H9 (cell line): Measurements from ENCODE around the gene CREBRF. TPM values are rescaled to one million over a fixed set of nuclear protein-coding genes. Genes with fewer than 3 reads are reported as not detected.

Source experiments
- DNase-seq: peaks from one replicate; pipeline ENCODE4 v3.0.0-alpha.2; 2017
- H2AFZ ChIP-seq: one replicate; pipeline ENCODE4 v1.6.1; 2013; ENCODE audit warnings: mild to moderate bottlenecking, low read length, control low read depth, moderate library complexity
- H2AK5ac ChIP-seq: 2 replicates; pipeline ENCODE4 v1.6.1; 2013; ENCODE audit warnings: low read length, control low read depth, mixed read lengths; ENCODE audit not compliant: insufficient read length
- H2BK120ac ChIP-seq: one replicate; pipeline ENCODE4 v1.6.1; 2013; ENCODE audit warnings: low read depth, mild to moderate bottlenecking, low read length, control low read depth, inconsistent platforms; ENCODE audit not compliant: poor library complexity, severe bottlenecking
- H2BK12ac ChIP-seq: 2 replicates; pipeline ENCODE4 v1.6.1; 2013; ENCODE audit warnings: low read length, control low read depth, mixed read lengths, low read depth; ENCODE audit not compliant: insufficient read length
- H2BK15ac ChIP-seq: 2 replicates; pipeline ENCODE4 v1.6.1; 2013; ENCODE audit warnings: low read depth, low read length, control low read depth
- H2BK20ac ChIP-seq: one replicate; pipeline ENCODE4 v1.6.1; 2013; ENCODE audit warnings: low read depth, mild to moderate bottlenecking, low read length, control low read depth, inconsistent platforms; ENCODE audit not compliant: poor library complexity, severe bottlenecking
- H2BK5ac ChIP-seq: 2 replicates; pipeline ENCODE4 v1.6.1; 2013; ENCODE audit warnings: low read length, control low read depth, mixed read lengths; ENCODE audit not compliant: insufficient read length
- H3K14ac ChIP-seq: 2 replicates; pipeline ENCODE4 v1.6.1; 2013; ENCODE audit warnings: low read length, control low read depth; ENCODE audit not compliant: insufficient read depth
- H3K18ac ChIP-seq: 2 replicates; pipeline ENCODE4 v1.6.1; 2013; ENCODE audit warnings: low read depth, mild to moderate bottlenecking, mixed read lengths, low read length, control low read depth; ENCODE audit not compliant: insufficient read length
- H3K23ac ChIP-seq: 2 replicates; pipeline ENCODE4 v1.6.1; 2013; ENCODE audit warnings: low read length, control low read depth, mixed read lengths, low read depth; ENCODE audit not compliant: insufficient read length
- H3K23me2 ChIP-seq: 2 replicates; pipeline ENCODE4 v1.6.1; 2013; ENCODE audit warnings: low read depth, mild to moderate bottlenecking, mixed read lengths, low read length, control low read depth; ENCODE audit not compliant: insufficient read length, poor library complexity, severe bottlenecking
- H3K27ac ChIP-seq: 2 replicates; pipeline ENCODE4 v1.5.1; 2013; ENCODE audit warnings: low read length, control low read depth, mixed read lengths, low read depth; ENCODE audit not compliant: insufficient read length
- H3K27me3 ChIP-seq: 2 replicates; pipeline ENCODE4 v1.6.1; 2013; ENCODE audit warnings: low read length, control low read depth, inconsistent platforms; ENCODE audit not compliant: insufficient read depth
- H3K4ac ChIP-seq: 2 replicates; pipeline ENCODE4 v1.6.1; 2013; ENCODE audit warnings: low read depth, mild to moderate bottlenecking, control low read depth, inconsistent platforms, low read length, moderate library complexity
- H3K4me1 ChIP-seq: 2 replicates; pipeline ENCODE4 v1.6.1; 2013; ENCODE audit warnings: low read length, control low read depth, inconsistent platforms; ENCODE audit not compliant: insufficient read depth
- H3K4me2 ChIP-seq: 2 replicates; pipeline ENCODE4 v1.6.1; 2013; ENCODE audit warnings: low read length, control low read depth, mixed read lengths; ENCODE audit not compliant: insufficient read length, insufficient read depth
- H3K56ac ChIP-seq: 2 replicates; pipeline ENCODE4 v1.6.1; 2013; ENCODE audit warnings: low read depth, mild to moderate bottlenecking, mixed read lengths, low read length, control low read depth; ENCODE audit not compliant: insufficient read length
- H3K79me1 ChIP-seq: 2 replicates; pipeline ENCODE4 v1.6.1; 2013; ENCODE audit warnings: low read depth, mild to moderate bottlenecking, moderate library complexity, low read length, control low read depth, inconsistent platforms; ENCODE audit not compliant: insufficient read depth, poor library complexity, severe bottlenecking
- H3K79me2 ChIP-seq: 2 replicates; pipeline ENCODE4 v1.6.1; 2013; ENCODE audit warnings: low read length, control low read depth, inconsistent platforms; ENCODE audit not compliant: insufficient read depth
- H3K9ac ChIP-seq: 2 replicates; pipeline ENCODE4 v1.6.1; 2013; ENCODE audit warnings: low read length, control low read depth, mixed read lengths; ENCODE audit not compliant: insufficient read length; ENCODE audit errors: extremely low read depth
- H3K9me3 ChIP-seq: one replicate; pipeline ENCODE4 v1.6.1; 2013; ENCODE audit warnings: low read depth, low read length, inconsistent platforms; ENCODE audit not compliant: control insufficient read depth
- H3T11ph ChIP-seq: one replicate; pipeline ENCODE4 v1.6.1; 2013; ENCODE audit warnings: mild to moderate bottlenecking, low read length, control low read depth, inconsistent platforms
- H4K20me1 ChIP-seq: one replicate; pipeline ENCODE4 v1.6.1; 2013; ENCODE audit not compliant: control insufficient read depth, insufficient read length, insufficient read depth
- H4K5ac ChIP-seq: 2 replicates; pipeline ENCODE4 v1.6.1; 2013; ENCODE audit warnings: low read depth, mild to moderate bottlenecking, mixed read lengths, low read length, control low read depth; ENCODE audit not compliant: insufficient read length
- H4K8ac ChIP-seq: replicated peaks from 2 replicates; pipeline ENCODE4 v1.6.1; 2013; ENCODE audit warnings: low read length, control low read depth, mixed read lengths, low read depth; ENCODE audit not compliant: insufficient read length
- H4K91ac ChIP-seq: 2 replicates; pipeline ENCODE4 v1.6.1; 2013; ENCODE audit warnings: low read depth, mild to moderate bottlenecking, moderate library complexity, mixed read lengths, low read length, control low read depth; ENCODE audit not compliant: insufficient read length
- H3K27ac Mint-ChIP-seq, 3 experiments: 2 replicates in 2 of 3; 3 replicates in 1 of 3; pipeline ENCODE4 v1.8.0; 2020 to 2021; ENCODE audit warnings: mixed read lengths in 3 of 3, mild to moderate bottlenecking in 1 of 3, moderate library complexity in 1 of 3
- H3K27me3 Mint-ChIP-seq: 2 replicates; pipeline ENCODE4 v1.8.0; 2021; ENCODE audit warnings: low read depth, mild to moderate bottlenecking, moderate library complexity, mixed read lengths
- H3K36me3 Mint-ChIP-seq, 3 experiments: 2 replicates in 2 of 3; 3 replicates in 1 of 3; pipeline ENCODE4 v1.8.0; 2020 to 2021; ENCODE audit warnings: low read depth in 3 of 3, mixed read lengths in 3 of 3; ENCODE audit not compliant: insufficient read depth in 1 of 3
- H3K4me1 Mint-ChIP-seq, 2 experiments: 2 replicates each; pipeline ENCODE4 v1.8.0; 2020; ENCODE audit warnings: mixed read lengths in 2 of 2
- H3K4me3 Mint-ChIP-seq, 2 experiments: 2 replicates in 1 of 2; 3 replicates in 1 of 2; pipeline ENCODE4 v1.8.0; 2020 to 2021; ENCODE audit warnings: mild to moderate bottlenecking in 2 of 2, mixed read lengths in 2 of 2, moderate library complexity in 1 of 2
- H3K9me3 Mint-ChIP-seq, 2 experiments: 2 replicates in 1 of 2; 3 replicates in 1 of 2; pipeline ENCODE4 v1.8.0; 2020; ENCODE audit warnings: mild to moderate bottlenecking in 2 of 2, mixed read lengths in 2 of 2, moderate library complexity in 1 of 2
- CTCF ChIP-seq: fragments of 200-600 bp; sonication (generic); conservative IDR thresholded peaks from 3 replicates; pipeline ENCODE4 v1.8.0; 2021; ENCODE audit warnings: antibody characterized with exemption, mild to moderate bottlenecking
- WGBS: extraction: QIAGEN DNeasy Blood & Tissue Kit; methylation state at CpG from one replicate; pipeline ENCODE4 v1.1.7; 2013; ENCODE audit warnings: missing lambda C conversion rate, low lambda C conversion rate, mixed read lengths; ENCODE audit not compliant: insufficient read length; ENCODE audit errors: extremely low coverage; 5-methylcytosine and 5-hydroxymethylcytosine counted together
- total RNA-seq: library from RNA; stranded (reverse); gene quantifications from 2 replicates; pipeline ENCODE4 v1.2.1, GENCODE V29; 2021

CREBRF gene
- total RNA-seq, 1 experiment from 2014 or later: 2.7 TPM

GRCh38 chr5:173175523-173175922, 119.4 kb downstream of the CREBRF start:
- no peaks in the 10 kb centered on the region for H3K4me1 ChIP-seq
- no peaks in the 10 kb centered on the region for H3K36me3 Mint-ChIP-seq
- H4K91ac ChIP-seq: no peak overlapping the region
- DNase-seq: no peak
- H3K23me2 ChIP-seq: no peaks in the 10 kb centered on the region
- H2BK12ac ChIP-seq: no peak overlapping the region
- H3T11ph ChIP-seq: no peak overlapping the region
- peaks cover 3% of the 10 kb centered on the region; the same call in 1 of the 2 replicates for H3K27me3 ChIP-seq
- H3K9ac ChIP-seq: no peak overlapping the region
- no CpG with 5 or more reads among the region's 4 CpGs for WGBS
- no peak overlapping the region for H3K18ac ChIP-seq
- H3K56ac ChIP-seq: no peak overlapping the region
- H2BK5ac ChIP-seq: no peak overlapping the region
- no peak overlapping the region for H4K5ac ChIP-seq
- H2BK120ac ChIP-seq: no peak overlapping the region
- no peak overlapping the region for H3K4me2 ChIP-seq
- H2AK5ac ChIP-seq: no peak overlapping the region
- no peaks in the 10 kb centered on the region for H3K79me2 ChIP-seq
- peaks cover 16% of the 10 kb centered on the region for H3K27me3 Mint-ChIP-seq
- H4K20me1 ChIP-seq: no peaks in the 10 kb centered on the region
- no peak overlapping the region for H4K8ac ChIP-seq
- H2BK15ac ChIP-seq: no peak overlapping the region
- no peak overlapping the region for H3K23ac ChIP-seq
- no peak overlapping the region for H3K4ac ChIP-seq
- no peak overlapping the region for H2BK20ac ChIP-seq
- peaks cover 8 to 11% of the 10 kb centered on the region in 2 experiments for H3K4me1 Mint-ChIP-seq
- H2AFZ ChIP-seq: no peak overlapping the region
- no peak overlapping the region for H3K4me3 Mint-ChIP-seq
- H3K27ac ChIP-seq: no peak overlapping the region
- H3K9me3 Mint-ChIP-seq: peaks cover 0 to 5% of the 10 kb centered on the region in 2 experiments; a peak in 2 of 5 replicates
- H3K9me3 ChIP-seq: no peaks in the 10 kb centered on the region
- H3K14ac ChIP-seq: no peak overlapping the region
- H3K79me1 ChIP-seq: no peaks in the 10 kb centered on the region
- peak overlapping the region in 1 of 3 experiments; percentile 28; a peak in 1 of 7 replicates for H3K27ac Mint-ChIP-seq
- no peak for TF ChIP-seq CTCF
